OCI-LY7 (cell line): Measurements from ENCODE around the gene CDK18. TPM values are rescaled to one million over a fixed set of nuclear protein-coding genes. Genes with fewer than 3 reads are reported as not detected.

Experiments
- BruUV-seq: library from RNA; stranded (reverse); fragments of 400-500 nt; replicated peaks from 2 replicates; lab custom pipeline; 2021; lab: Mats Ljungman, UMichigan
- CTCF ChIA-PET: fragments of 300-600 bp; sonication (Branson Sonifier 250); formaldehyde crosslinking; loops from one replicate; lab custom pipeline; 2022; ENCODE audit warnings: antibody characterized with exemption; ENCODE audit not compliant: unreplicated experiment; lab: Charles Lee
- POLR2A ChIA-PET: fragments of 300-600 bp; sonication (Branson Sonifier 250); formaldehyde crosslinking; loops from one replicate; lab custom pipeline; 2022; ENCODE audit warnings: antibody characterized with exemption; lab: Charles Lee
- DNase-seq: peaks from one replicate; pipeline ENCODE4 v3.0.0-alpha.2; 2015; ENCODE audit warnings: low spot score
- H2AFZ ChIP-seq: fragments of 200-600 bp; sonication (generic), shearing (Covaris generic); 2 replicates; pipeline ENCODE4 v1.6.1; 2014; ENCODE audit warnings: mild to moderate bottlenecking, antibody characterized with exemption, low read length, moderate library complexity
- H3K27ac ChIP-seq: fragments of 200-600 bp; sonication (generic); 2 replicates; pipeline ENCODE4 v1.5.1; 2014; ENCODE audit warnings: mixed run types, low read depth, mild to moderate bottlenecking, moderate library complexity, low read length, inconsistent platforms; ENCODE audit not compliant: poor library complexity, severe bottlenecking
- H3K36me3 ChIP-seq: fragments of 200-600 bp; sonication (generic); 2 replicates; pipeline ENCODE4 v1.6.1; 2014; ENCODE audit warnings: mild to moderate bottlenecking, antibody characterized with exemption, low read length, moderate library complexity, mixed read lengths; ENCODE audit not compliant: insufficient read depth
- H3K4me1 ChIP-seq: fragments of 200-600 bp; sonication (generic); 2 replicates; pipeline ENCODE4 v1.5.1; 2014; ENCODE audit warnings: mild to moderate bottlenecking, low read length; ENCODE audit not compliant: insufficient read depth, poor library complexity, severe bottlenecking
- H3K4me2 ChIP-seq: fragments of 200-600 bp; sonication (generic); 2 replicates; pipeline ENCODE4 v1.6.1; 2014; ENCODE audit warnings: mild to moderate bottlenecking, low read length
- H3K4me3 ChIP-seq: fragments of 200-600 bp; sonication (generic); 2 replicates; pipeline ENCODE4 v1.5.1; 2014; ENCODE audit warnings: mild to moderate bottlenecking, low read depth, low read length; ENCODE audit not compliant: poor library complexity, severe bottlenecking
- H3K79me2 ChIP-seq: fragments of 200-600 bp; sonication (generic); 2 replicates; pipeline ENCODE4 v1.6.1; 2016; ENCODE audit warnings: low read depth, mild to moderate bottlenecking, low read length, moderate library complexity, mixed read lengths; ENCODE audit not compliant: insufficient read depth
- H3K9me2 ChIP-seq: fragments of 200-600 bp; sonication (generic); 2 replicates; pipeline ENCODE4 v1.6.1; 2016; ENCODE audit warnings: mild to moderate bottlenecking, low read length, mixed read lengths; ENCODE audit not compliant: insufficient read depth
- H3K9me3 ChIP-seq: fragments of 200-600 bp; sonication (generic); 2 replicates; pipeline ENCODE4 v1.6.1; 2014; ENCODE audit warnings: mild to moderate bottlenecking, mixed run types, low read length, mixed read lengths
- H4K20me1 ChIP-seq: fragments of 200-600 bp; sonication (generic); 2 replicates; pipeline ENCODE4 v1.6.1; 2014; ENCODE audit warnings: mild to moderate bottlenecking, antibody characterized with exemption, low read length, moderate library complexity, mixed read lengths; ENCODE audit not compliant: insufficient read depth
- CTCF ChIP-seq: fragments of 200-600 bp; sonication (generic); conservative IDR thresholded peaks from 2 replicates; pipeline ENCODE4 v1.5.1; 2014; ENCODE audit warnings: mild to moderate bottlenecking, antibody characterized with exemption, low read length, moderate library complexity, mixed read lengths
- EZH2phosphoT487 ChIP-seq: fragments of 200-600 bp; sonication (generic); IDR thresholded peaks from 2 replicates; pipeline ENCODE4 v1.6.1; 2018; ENCODE audit warnings: low read depth, borderline replicate concordance, mild to moderate bottlenecking, mixed run types, antibody characterized with exemption, low read length, moderate library complexity, mixed read lengths
- intact Hi-C: fragments of 100-400 bp; cut with micrococcal nuclease; formaldehyde crosslinking; loops from one replicate; pipeline ENCODE4 v1.10.0; 2022; ENCODE audit not compliant: unreplicated experiment
- total RNA-seq, 2 experiments: library from RNA; depleted of rRNA in 1 of 2; stranded (reverse); fragments of >200 nt in 1 of 2; shearing (Covaris generic) in 1 of 2; gene quantifications; 2 replicates each; pipeline ENCODE4 v1.2.3, GENCODE V29; 2014 to 2022

CDK18 gene
- total RNA-seq, 2 experiments from 2014 or later, result 10.1 to 21.2 TPM

GRCh38 chr1:205561501-205562203, 57.2 kb downstream of the CDK18 start:
- Histone ChIP-seq H2AFZ (no peak overlapping the region), H3K27ac (no peak overlapping the region), H3K4me1 (no peaks in the 10 kb centered on the region), H3K9me2 (no peaks in the 10 kb centered on the region), H4K20me1 (no peaks in the 10 kb centered on the region), H3K4me2 (no peak overlapping the region), H3K9me3 (peaks cover 14% of the 10 kb centered on the region; the same call in 1 of the 2 replicates), H3K36me3 (no peaks in the 10 kb centered on the region), H3K79me2 (no peaks in the 10 kb centered on the region), H3K4me3 (no peak overlapping the region)
- DNase-seq, result no peak
- POLR2A ChIA-PET, result interaction anchor here (0.7 to 1.1 kb wide), 3 partner anchors 9 to 62 kb away, joined by 3 to 7 read pairs (median 3); no protein-coding TSS in a partner anchor
- CTCF ChIA-PET, result no interaction called here
- no peak for TF ChIP-seq EZH2phosphoT487
- TF ChIP-seq CTCF, result no peak
- BruUV-seq, result no TSS peak
- intact Hi-C loops, result no loop called here

- Histone ChIP-seq H4K20me1 (no peaks in the 10 kb centered on the region), H3K4me2 (no peak overlapping the region), H2AFZ (no peak overlapping the region), H3K79me2 (no peaks in the 10 kb centered on the region), H3K9me3 (peaks cover 14% of the 10 kb centered on the region; the same call in 1 of the 2 replicates), H3K36me3 (no peaks in the 10 kb centered on the region), H3K27ac (no peak overlapping the region), H3K9me2 (no peaks in the 10 kb centered on the region), H3K4me1 (no peaks in the 10 kb centered on the region), H3K4me3 (no peak overlapping the region)
- ChIA-PET CTCF (no interaction called here), POLR2A (no interaction called here)
- TF ChIP-seq CTCF (no peak), EZH2phosphoT487 (no peak)
- intact Hi-C loops, result no loop called here
- BruUV-seq, result no TSS peak
- no peak for DNase-seq
These were observed 59.5 kb downstream of the CDK18 start for GRCh38 chr1:205563927-205564441.

GRCh38 chr1:205565799-205566198, 61.3 kb downstream of the CDK18 start:
- Histone ChIP-seq H3K9me2 (no peaks in the 10 kb centered on the region), H3K4me2 (no peak overlapping the region), H2AFZ (no peak overlapping the region), H3K27ac (no peak overlapping the region), H4K20me1 (no peaks in the 10 kb centered on the region), H3K79me2 (no peaks in the 10 kb centered on the region), H3K4me3 (no peak overlapping the region), H3K9me3 (peaks cover 14% of the 10 kb centered on the region; the same call in 1 of the 2 replicates), H3K4me1 (no peaks in the 10 kb centered on the region), H3K36me3 (no peaks in the 10 kb centered on the region)
- no TSS peak for BruUV-seq
- TF ChIP-seq CTCF, result no peak
- no peak for TF ChIP-seq EZH2phosphoT487
- no peak for DNase-seq
- ChIA-PET POLR2A (interaction anchor here (1.2 kb wide), 1 partner anchor 9 kb away, joined by 3 read pairs; no protein-coding TSS in a partner anchor), CTCF (interaction anchor here (0.6 kb wide), 1 partner anchor 1586 kb away, joined by 3 read pairs; no protein-coding TSS in a partner anchor)
- intact Hi-C loops, result no loop called here
